T47D (cell line): ENCODE measurements around the gene RPS6KA2.

Source experiments
- DNase-seq, 2 experiments: peaks; one replicate each; pipeline versions ENCODE4 v3.0.0 to v3.0.0-alpha.2; 2011 to 2012; ENCODE audit warnings: low read depth in 1 of 2, low spot score in 1 of 2
- JUND ChIP-seq: IDR thresholded peaks from 2 replicates; pipeline ENCODE4 v1.6.1; 2012; ENCODE audit warnings: low read depth
- in situ Hi-C: cut with HindIII; loops from 2 replicates; pipeline ENCODE4 v1.10.0; 2016; ENCODE audit warnings: low sequenced_read_pairs, low pct_unique_long_range_greater_than_20kb

RPS6KA2 gene

DNA sequence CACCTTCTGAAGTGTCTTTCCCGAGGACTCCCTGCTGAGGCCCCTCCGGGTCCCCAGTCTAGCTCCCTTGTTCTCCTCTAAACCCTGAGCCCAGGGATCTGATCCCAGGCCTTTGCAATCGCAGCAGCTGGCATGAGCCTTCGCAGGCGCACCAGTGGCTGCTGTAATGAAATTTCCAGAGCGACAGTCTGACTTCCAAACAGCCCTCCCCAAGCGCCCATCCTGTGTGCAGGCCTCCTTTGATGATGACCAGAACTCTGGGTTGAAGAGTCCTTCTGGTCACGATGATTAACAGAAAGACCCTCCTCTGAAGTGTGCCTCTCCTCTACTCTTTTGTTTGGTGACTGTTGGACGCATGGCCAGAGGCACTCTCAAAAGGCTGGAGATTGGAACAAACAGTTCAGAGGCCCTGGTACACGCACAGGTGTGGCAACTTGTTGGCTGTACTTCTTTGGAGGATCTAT lies 155.2 kb downstream of the RPS6KA2 start:
- no peak for DNase-seq
- in situ Hi-C loops, result no loop called here
- no peak for TF ChIP-seq JUND

DNA sequence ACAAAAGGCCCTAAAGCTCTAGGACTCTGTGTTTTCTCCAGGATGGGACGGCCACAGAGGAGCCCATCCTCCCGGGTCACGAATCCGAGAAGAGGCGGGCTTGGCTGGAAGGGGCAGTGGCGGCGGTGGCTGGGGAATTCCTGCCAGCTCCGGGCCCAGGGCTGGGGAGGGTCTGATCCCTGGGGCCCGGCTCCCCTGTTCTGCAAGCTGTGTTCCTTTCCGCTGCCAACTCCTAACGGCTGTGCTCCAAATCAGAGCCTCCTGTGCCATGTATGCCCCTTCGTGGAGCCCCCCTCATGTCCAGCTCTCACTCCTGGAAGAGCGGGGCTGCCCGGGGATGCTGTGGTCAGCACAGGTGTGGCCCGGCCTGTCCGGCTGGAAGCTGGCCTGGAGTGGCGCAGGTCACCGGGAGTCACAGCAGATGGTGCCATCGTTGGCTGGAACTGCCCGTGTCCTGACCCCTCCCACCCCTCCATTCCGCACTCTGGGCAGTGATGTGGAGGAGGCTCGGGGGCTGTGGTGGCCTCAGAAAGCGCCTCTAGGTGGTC lies 156.1 kb downstream of the RPS6KA2 start:
- no peak for TF ChIP-seq JUND
- no peak for DNase-seq
- in situ Hi-C loops, result no loop called here

- no peak for TF ChIP-seq JUND
- no peak for DNase-seq
- in situ Hi-C loops, result no loop called here
These were observed 156.8 kb downstream of the RPS6KA2 start for GRCh38 chr6:166470029-166470862.

GRCh38 chr6:166469426-166469961 lies 157.6 kb downstream of the RPS6KA2 start:
- TF ChIP-seq JUND, result no peak
- in situ Hi-C loops, result no loop called here
- DNase-seq, result no peak

- in situ Hi-C loops, result no loop called here
- DNase-seq, result no peak
- TF ChIP-seq JUND, result no peak
These were observed 159.5 kb downstream of the RPS6KA2 start for GRCh38 chr6:166467436-166468000.

DNA sequence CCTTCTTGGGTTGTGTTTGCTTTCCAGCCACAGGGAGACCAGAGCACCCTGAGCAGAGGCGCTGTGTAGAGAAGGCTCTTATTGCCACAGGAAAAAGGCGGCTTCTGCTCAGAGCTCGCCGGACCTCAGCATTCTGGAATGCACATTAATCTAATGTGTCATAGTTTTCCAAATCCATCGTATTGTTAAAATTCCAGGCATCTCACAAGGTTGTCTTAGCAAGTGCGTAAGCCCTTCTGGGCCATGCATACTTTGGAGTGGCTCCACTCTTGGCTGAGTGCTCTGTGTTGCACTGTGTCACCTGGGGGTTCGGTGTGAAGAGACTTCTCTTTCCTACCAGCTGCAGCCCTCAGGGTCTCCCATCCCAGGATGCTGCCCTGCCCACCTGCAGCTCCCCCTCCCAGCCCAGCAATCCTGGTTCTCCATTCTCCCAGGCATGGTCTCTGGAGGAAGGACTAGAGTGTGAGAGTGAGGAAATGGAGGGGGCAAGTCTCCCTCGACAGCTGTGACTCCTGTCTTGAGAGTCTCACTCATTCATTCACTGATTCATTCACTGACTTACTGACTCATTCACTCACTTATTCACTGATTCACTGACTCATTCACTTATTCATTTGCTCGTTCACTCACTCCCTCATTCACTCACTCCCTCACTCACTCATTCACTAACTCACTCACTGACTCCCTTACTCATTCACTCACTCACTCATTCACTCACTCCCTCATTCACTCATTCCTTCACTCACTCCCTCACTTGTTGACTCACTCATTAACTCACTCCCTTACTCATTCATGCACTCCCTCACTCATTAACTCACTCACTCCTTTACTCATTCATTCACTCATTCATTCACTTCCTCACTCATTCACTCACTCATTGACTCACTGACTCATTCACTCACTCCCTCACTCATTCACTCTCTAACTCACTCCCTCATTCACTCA lies 160.6 kb downstream of the RPS6KA2 start:
- TF ChIP-seq JUND, result no peak
- no peak for DNase-seq
- in situ Hi-C loops, result no loop called here

- no peak for DNase-seq
- no peak for TF ChIP-seq JUND
- in situ Hi-C loops, result no loop called here
These were observed 161.4 kb downstream of the RPS6KA2 start for GRCh38 chr6:166465671-166466087.

GRCh38 chr6:166465003-166465399 lies 162.1 kb downstream of the RPS6KA2 start:
- TF ChIP-seq JUND, result no peak
- in situ Hi-C loops, result no loop called here
- no peak for DNase-seq

- in situ Hi-C loops, result no loop called here
- DNase-seq, result no peak
- no peak for TF ChIP-seq JUND
These were observed 162.7 kb downstream of the RPS6KA2 start for GRCh38 chr6:166464068-166465002.

DNA sequence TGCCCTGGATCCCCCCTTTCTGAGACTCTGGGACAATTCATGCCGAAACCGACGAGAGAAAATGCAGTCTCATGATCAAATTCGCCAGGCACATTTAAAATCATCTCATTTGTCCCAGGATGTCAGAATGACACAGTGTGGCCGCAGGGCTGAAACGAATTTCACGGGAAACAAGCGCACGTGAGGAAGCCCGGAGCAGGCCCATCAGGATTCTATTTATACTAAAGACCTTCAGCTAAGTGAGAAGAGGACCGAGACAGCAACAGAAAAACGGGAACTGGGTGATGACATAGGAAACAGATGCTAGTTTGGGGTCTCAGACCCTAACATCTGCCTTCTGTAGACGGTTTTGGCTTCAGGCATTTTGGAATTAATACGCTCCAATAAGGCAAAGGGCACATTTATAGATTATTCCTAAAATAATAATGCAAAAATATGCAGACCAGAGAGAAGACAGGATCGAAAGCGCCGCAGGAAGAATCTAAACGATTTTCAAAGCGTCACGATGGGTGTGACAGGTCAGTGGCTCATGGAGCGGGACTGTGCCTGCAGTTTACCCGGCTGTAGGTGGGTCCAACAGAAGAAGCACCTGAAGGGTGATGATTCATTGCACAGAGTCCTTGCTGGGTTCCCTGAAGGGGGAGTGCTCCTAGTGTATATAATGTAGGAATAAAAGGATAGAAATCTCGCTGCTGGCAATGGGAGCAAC lies 163.5 kb downstream of the RPS6KA2 start:
- in situ Hi-C loops, result no loop called here
- no peak for TF ChIP-seq JUND
- no peak for DNase-seq
